Left ventricle myocardium inferior (tissue), 1 donor: ENCODE results near the gene TSPAN18. TPM values are rescaled to one million over a fixed set of nuclear protein-coding genes. Genes with fewer than 3 reads are reported as not detected.

Experiments used
- DNase-seq: peaks from one replicate; pipeline ENCODE4 v3.0.0-alpha.2; 2020
- H3K27ac ChIP-seq: fragments of 200-600 bp; replicated peaks from 2 replicates; pipeline ENCODE4 v1.8.0; 2021
- H3K27me3 ChIP-seq: fragments of 200-600 bp; 2 replicates; pipeline ENCODE4 v1.8.0; 2021; ENCODE audit warnings: low read depth
- H3K36me3 ChIP-seq: fragments of 200-600 bp; 2 replicates; pipeline ENCODE4 v1.8.0; 2021
- H3K4me1 ChIP-seq: fragments of 200-600 bp; 2 replicates; pipeline ENCODE4 v1.8.0; 2021
- H3K4me3 ChIP-seq: fragments of 200-600 bp; 2 replicates; pipeline ENCODE4 v1.8.0; 2021; ENCODE audit warnings: mild to moderate bottlenecking, moderate library complexity
- H3K9me3 ChIP-seq: fragments of 200-600 bp; replicated peaks from 2 replicates; pipeline ENCODE4 v1.8.0; 2021
- intact Hi-C: fragments of 100-400 bp; cut with micrococcal nuclease; formaldehyde crosslinking; loops from one replicate; pipeline ENCODE4 v1.11.0; 2022
- total RNA-seq: library from RNA; stranded (reverse); fragmentation: NEBNext Ultra II Directional; extraction: Animal tissue kit (Norgen Biotek cat#: 25700); gene quantifications from one replicate; pipeline ENCODE4 v1.2.1, GENCODE V29; 2021
- TF ChIP-seq, protein P1 (sequence below): fragments of 200-600 bp; IDR thresholded peaks from 2 replicates; pipeline ENCODE4 v1.8.0; 2021; ENCODE audit warnings: antibody characterized with exemption, mild to moderate bottlenecking, borderline replicate concordance
- donor health status: DM: no; HTN: yes; CAD: no; lungs with severe emphysema.

The TSPAN18 gene
- total RNA-seq, 1 donor from 2014 or later = 129 TPM

GRCh38 chr11:44945666-44946065, 218.9 kb downstream of the TSPAN18 start:
- peaks cover 96% of the 10 kb centered on the region for H3K4me1 ChIP-seq
- peak overlapping the region; percentile 89 for H3K27ac ChIP-seq
- H3K36me3 ChIP-seq = no peaks in the 10 kb centered on the region
- DNase-seq = peak; percentile 80
- TF ChIP-seq, protein P1, sequence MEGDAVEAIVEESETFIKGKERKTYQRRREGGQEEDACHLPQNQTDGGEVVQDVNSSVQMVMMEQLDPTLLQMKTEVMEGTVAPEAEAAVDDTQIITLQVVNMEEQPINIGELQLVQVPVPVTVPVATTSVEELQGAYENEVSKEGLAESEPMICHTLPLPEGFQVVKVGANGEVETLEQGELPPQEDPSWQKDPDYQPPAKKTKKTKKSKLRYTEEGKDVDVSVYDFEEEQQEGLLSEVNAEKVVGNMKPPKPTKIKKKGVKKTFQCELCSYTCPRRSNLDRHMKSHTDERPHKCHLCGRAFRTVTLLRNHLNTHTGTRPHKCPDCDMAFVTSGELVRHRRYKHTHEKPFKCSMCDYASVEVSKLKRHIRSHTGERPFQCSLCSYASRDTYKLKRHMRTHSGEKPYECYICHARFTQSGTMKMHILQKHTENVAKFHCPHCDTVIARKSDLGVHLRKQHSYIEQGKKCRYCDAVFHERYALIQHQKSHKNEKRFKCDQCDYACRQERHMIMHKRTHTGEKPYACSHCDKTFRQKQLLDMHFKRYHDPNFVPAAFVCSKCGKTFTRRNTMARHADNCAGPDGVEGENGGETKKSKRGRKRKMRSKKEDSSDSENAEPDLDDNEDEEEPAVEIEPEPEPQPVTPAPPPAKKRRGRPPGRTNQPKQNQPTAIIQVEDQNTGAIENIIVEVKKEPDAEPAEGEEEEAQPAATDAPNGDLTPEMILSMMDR = no peak
- H3K27me3 ChIP-seq = no peaks in the 10 kb centered on the region
- peak overlapping the region; percentile 26 for H3K4me3 ChIP-seq
- H3K9me3 ChIP-seq = no peaks in the 10 kb centered on the region
- intact Hi-C loops = no loop called here

- peak; percentile 87 for DNase-seq
- Histone ChIP-seq H3K27me3 (no peaks in the 10 kb centered on the region), H3K4me1 (peaks cover 95% of the 10 kb centered on the region), H3K9me3 (no peaks in the 10 kb centered on the region), H3K36me3 (no peaks in the 10 kb centered on the region), H3K4me3 (peak overlapping the region; percentile 26), H3K27ac (peak overlapping the region; percentile 89)
- intact Hi-C loops = no loop called here
- TF ChIP-seq, protein P1 = no peak
Observed at GRCh38 chr11:44946263-44946662, 219.5 kb downstream of the TSPAN18 start.

DNA sequence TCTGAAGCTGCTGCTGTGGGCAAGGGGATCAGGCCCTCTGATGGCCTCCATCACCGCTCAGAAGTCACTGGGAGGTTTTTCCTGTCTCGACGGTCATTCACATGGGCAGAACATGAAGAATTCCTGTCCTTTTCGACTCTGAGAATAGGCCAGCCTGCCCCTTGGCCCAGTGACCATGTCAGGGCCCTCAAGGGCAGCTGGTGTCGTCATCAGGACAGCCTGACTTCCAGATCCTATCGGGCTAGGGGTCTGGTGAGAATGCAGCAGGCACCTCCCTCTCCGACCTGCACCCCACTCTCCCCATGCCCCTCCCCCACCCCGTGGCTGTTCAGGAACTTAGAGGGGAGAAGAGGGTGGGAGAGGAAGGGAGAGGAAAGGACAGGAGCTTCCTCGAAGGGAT, 220.4 kb downstream of the TSPAN18 start:
- no peak for DNase-seq
- Histone ChIP-seq H3K4me3 (peak overlapping the region; percentile 9), H3K36me3 (no peaks in the 10 kb centered on the region), H3K9me3 (no peaks in the 10 kb centered on the region), H3K4me1 (peaks cover 88% of the 10 kb centered on the region), H3K27me3 (no peaks in the 10 kb centered on the region), H3K27ac (peak overlapping the region; percentile 89)
- TF ChIP-seq, protein P1 = no peak
- intact Hi-C loops = no loop called here

DNA sequence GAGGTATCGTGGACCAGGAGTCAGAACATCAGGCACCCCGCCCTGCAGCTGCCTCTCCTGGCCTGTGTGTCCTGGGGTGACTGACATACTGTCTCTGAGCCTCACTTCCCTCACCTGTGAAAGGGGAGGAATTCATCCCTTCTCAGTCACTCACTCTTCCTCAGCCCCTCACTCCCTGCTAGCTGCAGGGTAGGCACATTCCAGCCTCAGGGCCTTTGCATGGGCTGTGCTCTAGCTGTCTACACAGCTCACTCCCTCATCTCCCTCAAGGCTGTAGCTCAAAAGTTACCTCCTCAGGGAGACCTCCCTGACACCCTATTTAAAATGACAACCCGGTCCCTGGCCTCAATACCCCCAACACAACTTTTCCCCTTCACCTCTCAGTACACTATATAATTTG, 221.4 kb downstream of the TSPAN18 start:
- H3K36me3 ChIP-seq = no peaks in the 10 kb centered on the region
- H3K9me3 ChIP-seq = no peaks in the 10 kb centered on the region
- H3K27me3 ChIP-seq = no peaks in the 10 kb centered on the region
- intact Hi-C loops = no loop called here
- TF ChIP-seq, protein P1 = no peak
- peak overlapping the region; percentile 89 for H3K27ac ChIP-seq
- DNase-seq = no peak
- H3K4me3 ChIP-seq = peak overlapping the region; percentile 99
- peaks cover 86% of the 10 kb centered on the region for H3K4me1 ChIP-seq

DNA sequence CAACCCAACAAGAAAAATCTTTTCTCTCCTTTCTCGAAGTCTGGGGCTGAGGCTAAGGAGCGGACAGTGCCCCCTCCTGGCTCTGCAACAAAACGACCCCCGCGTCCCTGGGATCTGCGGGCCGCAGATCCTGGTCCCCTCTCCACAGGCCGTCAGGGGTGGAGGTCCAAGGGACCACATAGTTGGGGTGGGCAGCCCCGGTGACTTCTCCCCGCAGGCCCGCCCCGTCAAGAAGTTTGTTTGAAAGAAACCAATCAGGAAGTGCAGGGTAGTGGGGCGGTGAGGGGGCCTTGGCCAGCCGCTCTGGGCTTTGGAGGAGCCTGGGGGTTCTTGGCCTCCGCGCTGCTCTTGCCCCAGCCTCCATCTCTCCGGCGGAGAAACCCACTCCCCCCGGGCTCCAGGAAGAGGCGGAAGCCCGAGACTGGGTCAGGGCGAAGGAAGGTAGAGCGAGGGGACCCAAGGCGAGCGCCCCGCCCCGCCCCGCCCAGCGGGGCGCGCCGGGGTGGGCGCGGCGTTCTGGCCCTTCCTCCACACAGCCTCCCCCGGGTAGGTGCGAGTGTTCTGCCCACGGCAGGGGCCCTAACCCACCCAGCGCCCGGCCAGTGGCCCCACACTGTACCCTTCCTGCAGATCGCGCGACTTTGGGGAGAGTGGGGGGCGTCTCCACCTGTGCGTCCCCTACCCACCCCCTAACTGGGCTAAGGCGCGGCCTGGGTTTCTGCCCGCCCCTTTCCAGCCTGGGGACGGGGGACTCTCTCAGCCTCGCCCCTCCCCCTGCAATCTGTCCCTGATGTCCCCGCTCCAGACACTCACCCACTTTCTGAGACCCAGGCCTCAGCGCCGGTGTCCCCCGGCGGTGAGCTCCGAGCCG, 222.6 kb downstream of the TSPAN18 start:
- peak overlapping the region; percentile 89 for H3K27ac ChIP-seq
- TF ChIP-seq, protein P1 = peak; percentile 59
- DNase-seq = no peak
- H3K9me3 ChIP-seq = no peaks in the 10 kb centered on the region
- H3K36me3 ChIP-seq = no peaks in the 10 kb centered on the region
- peaks cover 82% of the 10 kb centered on the region for H3K4me1 ChIP-seq
- H3K27me3 ChIP-seq = no peaks in the 10 kb centered on the region
- intact Hi-C loops = loop anchor here (10.0 kb wide), 1 partner anchor 75 kb away; no protein-coding TSS in a partner anchor
- H3K4me3 ChIP-seq = peak overlapping the region; percentile 99
